Transverse colon (tissue), 4 donors: ENCODE data around the gene ENG.

ENCODE experiments used
- POLR2A ChIP-seq: fragments of 450-650 bp; IDR thresholded peaks from one replicate; pipeline ENCODE4 v1.6.1; 2016; ENCODE audit warnings: antibody characterized with exemption, mild to moderate bottlenecking, moderate library complexity
- POLR2AphosphoS5 ChIP-seq, 3 donors: sonication (generic); formaldehyde crosslinking; IDR thresholded peaks; one replicate each; pipeline ENCODE4 v1.6.1; 2016; ENCODE audit warnings: antibody characterized with exemption in 3 of 3
- TF ChIP-seq, protein P1 (sequence below), 5 experiments: fragments of 200-600 bp in 3 of 5; fragments of 450-650 bp in 2 of 5; sonication (generic) in 3 of 5; IDR thresholded peaks; 1 replicate in 2 of 5; 2 replicates in 3 of 5; pipeline ENCODE4 v1.5.1; 2016 to 2017; ENCODE audit warnings: antibody characterized with exemption in 5 of 5, inconsistent platforms in 3 of 5, mild to moderate bottlenecking in 2 of 5, moderate library complexity in 1 of 5

DNA sequence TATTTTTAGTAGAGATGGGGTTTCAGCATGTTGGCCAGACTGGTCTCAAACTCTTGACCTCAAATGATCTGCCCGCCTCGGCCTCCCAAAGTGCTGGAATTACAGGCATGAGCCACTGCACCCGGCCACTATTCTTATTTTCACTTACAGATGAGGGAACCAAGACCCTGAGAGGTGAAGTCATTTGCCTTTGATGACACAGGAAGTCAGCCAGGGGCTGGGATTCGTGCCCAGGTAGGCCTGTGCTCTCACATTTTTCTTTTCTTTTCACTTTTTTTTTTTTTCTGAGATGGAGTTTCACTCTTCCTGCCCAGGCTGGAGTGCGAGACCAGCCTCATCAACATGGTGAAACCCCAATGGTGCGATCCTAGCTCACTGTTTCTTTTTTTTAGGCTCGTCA, 22.2 kb downstream of the ENG start:
- TF ChIP-seq, protein P1, sequence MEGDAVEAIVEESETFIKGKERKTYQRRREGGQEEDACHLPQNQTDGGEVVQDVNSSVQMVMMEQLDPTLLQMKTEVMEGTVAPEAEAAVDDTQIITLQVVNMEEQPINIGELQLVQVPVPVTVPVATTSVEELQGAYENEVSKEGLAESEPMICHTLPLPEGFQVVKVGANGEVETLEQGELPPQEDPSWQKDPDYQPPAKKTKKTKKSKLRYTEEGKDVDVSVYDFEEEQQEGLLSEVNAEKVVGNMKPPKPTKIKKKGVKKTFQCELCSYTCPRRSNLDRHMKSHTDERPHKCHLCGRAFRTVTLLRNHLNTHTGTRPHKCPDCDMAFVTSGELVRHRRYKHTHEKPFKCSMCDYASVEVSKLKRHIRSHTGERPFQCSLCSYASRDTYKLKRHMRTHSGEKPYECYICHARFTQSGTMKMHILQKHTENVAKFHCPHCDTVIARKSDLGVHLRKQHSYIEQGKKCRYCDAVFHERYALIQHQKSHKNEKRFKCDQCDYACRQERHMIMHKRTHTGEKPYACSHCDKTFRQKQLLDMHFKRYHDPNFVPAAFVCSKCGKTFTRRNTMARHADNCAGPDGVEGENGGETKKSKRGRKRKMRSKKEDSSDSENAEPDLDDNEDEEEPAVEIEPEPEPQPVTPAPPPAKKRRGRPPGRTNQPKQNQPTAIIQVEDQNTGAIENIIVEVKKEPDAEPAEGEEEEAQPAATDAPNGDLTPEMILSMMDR (IDR thresholded peaks at IDR 0.05), result no peak
- no peak for TF ChIP-seq POLR2AphosphoS5 (IDR thresholded peaks at IDR 0.05)
- no peak for TF ChIP-seq POLR2A
